ENCODE results near the gene RBM6. TPM values are rescaled to one million over a fixed set of nuclear protein-coding genes. Genes with fewer than 3 reads are reported as not detected.
A peak's percentile ranks its signal among the peaks of the same experiment; 100 is the strongest.

RBM6 gene
- total and polyA plus RNA-seq, 2 donors (not counting 1 experiment from before 2014, with no cell fraction given), result 40.1 to 46.1 TPM

DNA sequence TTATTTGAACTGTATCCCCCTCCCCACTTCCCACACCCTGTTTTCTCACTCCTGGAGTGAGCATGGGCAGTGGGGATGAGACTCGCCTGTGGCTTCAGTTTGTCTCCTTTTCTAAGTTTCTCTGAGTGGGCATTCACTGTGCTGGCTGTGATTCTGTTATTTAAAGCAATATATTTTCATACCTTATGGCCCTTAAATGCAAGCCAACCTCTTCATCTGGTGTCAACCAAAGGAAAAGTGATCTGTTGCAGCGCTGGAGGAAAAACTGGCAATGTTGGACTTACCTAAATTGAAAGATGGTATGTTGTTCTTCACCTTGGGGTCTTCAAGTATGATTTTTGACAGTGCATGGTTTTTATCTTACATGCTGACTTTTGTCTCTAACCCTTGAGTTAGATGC, 56.1 kb downstream of the RBM6 start:
- Histone ChIP-seq H4K20me1 (ENCODE audit: control insufficient read depth, extremely low read depth, insufficient read depth, low read length) (no peaks in the 10 kb centered on the region), H3K9me3 (ENCODE audit: control insufficient read depth, insufficient read depth, low read depth, low read length) (no peaks in the 10 kb centered on the region), H3K4me2 (ENCODE audit: extremely low read depth, insufficient read depth, low read length) (no peak overlapping the region), H3K27me3 (ENCODE audit: control insufficient read depth, insufficient read depth, low read length) (no peaks in the 10 kb centered on the region), H3K79me2 (ENCODE audit: control insufficient read depth, insufficient read depth, low read length) (peaks cover 2% of the 10 kb centered on the region), H2AFZ (ENCODE audit: low read length) (no peak overlapping the region), H3K36me3 (ENCODE audit: control insufficient read depth, insufficient read depth, low read length) (peaks cover 1% of the 10 kb centered on the region), H3K27ac (ENCODE audit: insufficient read depth, low read length) (no peak overlapping the region), H3K4me3 (replicated peaks in 1 of 4; ENCODE audit: control extremely low read depth in 1 of 4, insufficient read depth in 1 of 4, low read depth in 3 of 4, low read length in 4 of 4) (no peak overlapping the region), H3K9ac (ENCODE audit: insufficient read depth, low read length) (no peak overlapping the region), H3K4me1 (ENCODE audit: control insufficient read depth, extremely low read depth, insufficient read depth, low read length) (no peaks in the 10 kb centered on the region)
- TF ChIP-seq, protein P1, sequence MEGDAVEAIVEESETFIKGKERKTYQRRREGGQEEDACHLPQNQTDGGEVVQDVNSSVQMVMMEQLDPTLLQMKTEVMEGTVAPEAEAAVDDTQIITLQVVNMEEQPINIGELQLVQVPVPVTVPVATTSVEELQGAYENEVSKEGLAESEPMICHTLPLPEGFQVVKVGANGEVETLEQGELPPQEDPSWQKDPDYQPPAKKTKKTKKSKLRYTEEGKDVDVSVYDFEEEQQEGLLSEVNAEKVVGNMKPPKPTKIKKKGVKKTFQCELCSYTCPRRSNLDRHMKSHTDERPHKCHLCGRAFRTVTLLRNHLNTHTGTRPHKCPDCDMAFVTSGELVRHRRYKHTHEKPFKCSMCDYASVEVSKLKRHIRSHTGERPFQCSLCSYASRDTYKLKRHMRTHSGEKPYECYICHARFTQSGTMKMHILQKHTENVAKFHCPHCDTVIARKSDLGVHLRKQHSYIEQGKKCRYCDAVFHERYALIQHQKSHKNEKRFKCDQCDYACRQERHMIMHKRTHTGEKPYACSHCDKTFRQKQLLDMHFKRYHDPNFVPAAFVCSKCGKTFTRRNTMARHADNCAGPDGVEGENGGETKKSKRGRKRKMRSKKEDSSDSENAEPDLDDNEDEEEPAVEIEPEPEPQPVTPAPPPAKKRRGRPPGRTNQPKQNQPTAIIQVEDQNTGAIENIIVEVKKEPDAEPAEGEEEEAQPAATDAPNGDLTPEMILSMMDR (conservative IDR thresholded peaks at IDR 0.05 in 1 of 2, IDR thresholded peaks at IDR 0.05 in 1 of 2; ENCODE audit: low read depth in 1 of 2, low read length in 2 of 2), result no peak
- TF ChIP-seq EZH2 (IDR thresholded peaks at IDR 0.05; ENCODE audit: low read length, missing control alignments), result no peak
- DNase-seq (ENCODE audit: low read depth in 2 of 2), result no peak

DNA sequence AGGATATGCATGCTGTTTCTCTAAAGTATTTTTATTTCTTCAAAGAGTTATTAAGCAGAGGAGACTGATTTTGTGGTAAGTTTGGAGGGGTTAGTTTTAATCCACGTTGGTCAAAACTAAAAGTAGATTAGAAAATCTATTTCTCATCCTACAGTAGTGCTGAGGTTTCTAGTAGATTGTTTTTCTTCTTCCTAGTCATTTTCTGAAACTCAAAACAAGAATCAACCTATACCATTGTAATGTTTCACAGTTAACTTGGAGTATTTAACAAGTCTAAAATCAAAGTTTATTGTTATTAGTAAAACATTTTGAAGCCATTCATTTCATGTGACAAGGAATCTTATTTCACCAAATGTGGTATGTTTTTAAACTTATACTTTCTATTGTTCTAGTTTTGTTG, 57.9 kb downstream of the RBM6 start:
- no peak overlapping the region for H3K4me3 ChIP-seq (replicated peaks in 1 of 4; ENCODE audit: control extremely low read depth in 1 of 4, insufficient read depth in 1 of 4, low read depth in 3 of 4, low read length in 4 of 4)
- H3K4me2 ChIP-seq (ENCODE audit: extremely low read depth, insufficient read depth, low read length), result no peak overlapping the region
- H2AFZ ChIP-seq (ENCODE audit: low read length), result no peak overlapping the region
- no peak overlapping the region for H3K9ac ChIP-seq (ENCODE audit: insufficient read depth, low read length)
- no peak overlapping the region for H3K27ac ChIP-seq (ENCODE audit: insufficient read depth, low read length)
- no peak for DNase-seq (ENCODE audit: low read depth in 2 of 2)
- peaks cover 1% of the 10 kb centered on the region for H3K36me3 ChIP-seq (ENCODE audit: control insufficient read depth, insufficient read depth, low read length)
- TF ChIP-seq, protein P1 (conservative IDR thresholded peaks at IDR 0.05 in 1 of 2, IDR thresholded peaks at IDR 0.05 in 1 of 2; ENCODE audit: low read depth in 1 of 2, low read length in 2 of 2), result no peak
- TF ChIP-seq EZH2 (IDR thresholded peaks at IDR 0.05; ENCODE audit: low read length, missing control alignments), result no peak
- H3K79me2 ChIP-seq (ENCODE audit: control insufficient read depth, insufficient read depth, low read length), result no peaks in the 10 kb centered on the region
- no peaks in the 10 kb centered on the region for H4K20me1 ChIP-seq (ENCODE audit: control insufficient read depth, extremely low read depth, insufficient read depth, low read length)
- H3K27me3 ChIP-seq (ENCODE audit: control insufficient read depth, insufficient read depth, low read length), result no peaks in the 10 kb centered on the region
- no peaks in the 10 kb centered on the region for H3K4me1 ChIP-seq (ENCODE audit: control insufficient read depth, extremely low read depth, insufficient read depth, low read length)
- no peaks in the 10 kb centered on the region for H3K9me3 ChIP-seq (ENCODE audit: control insufficient read depth, insufficient read depth, low read depth, low read length)

DNA sequence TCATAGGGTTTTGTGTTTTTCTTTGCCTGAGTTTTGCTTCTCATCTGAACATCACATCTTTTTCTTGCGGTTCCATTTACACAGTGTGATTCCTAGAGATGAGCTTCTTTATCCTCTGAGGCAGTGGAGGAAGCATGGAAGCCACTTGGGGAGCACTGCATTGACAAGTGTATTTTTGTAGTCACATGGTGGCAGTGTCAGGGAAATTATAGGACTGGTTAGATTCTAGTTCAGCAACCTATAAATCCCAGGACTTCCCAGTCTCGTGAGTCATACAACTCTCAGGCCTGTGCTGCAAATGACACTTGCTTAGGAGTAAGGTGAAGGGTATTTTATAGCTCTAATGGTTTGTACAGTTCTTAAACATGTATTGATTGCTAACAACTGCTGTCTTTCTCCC, 58.4 kb downstream of the RBM6 start:
- no peak overlapping the region for H3K9ac ChIP-seq (ENCODE audit: insufficient read depth, low read length)

More for the DNA sequence above, 58.4 kb downstream of the RBM6 start:
- H3K4me1 ChIP-seq (ENCODE audit: control insufficient read depth, extremely low read depth, insufficient read depth, low read length), result no peaks in the 10 kb centered on the region
- no peak overlapping the region for H3K27ac ChIP-seq (ENCODE audit: insufficient read depth, low read length)
- H3K4me2 ChIP-seq (ENCODE audit: extremely low read depth, insufficient read depth, low read length), result no peak overlapping the region
- peak; percentile 29 to 55 for DNase-seq (ENCODE audit: low read depth in 2 of 2)
- H3K36me3 ChIP-seq (ENCODE audit: control insufficient read depth, insufficient read depth, low read length), result peaks cover 1% of the 10 kb centered on the region
- H3K9me3 ChIP-seq (ENCODE audit: control insufficient read depth, insufficient read depth, low read depth, low read length), result no peaks in the 10 kb centered on the region
- no peaks in the 10 kb centered on the region for H3K27me3 ChIP-seq (ENCODE audit: control insufficient read depth, insufficient read depth, low read length)
- H3K4me3 ChIP-seq (replicated peaks in 1 of 4; ENCODE audit: control extremely low read depth in 1 of 4, insufficient read depth in 1 of 4, low read depth in 3 of 4, low read length in 4 of 4), result no peak overlapping the region
- no peaks in the 10 kb centered on the region for H3K79me2 ChIP-seq (ENCODE audit: control insufficient read depth, insufficient read depth, low read length)
- TF ChIP-seq EZH2 (IDR thresholded peaks at IDR 0.05; ENCODE audit: low read length, missing control alignments), result no peak
- H4K20me1 ChIP-seq (ENCODE audit: control insufficient read depth, extremely low read depth, insufficient read depth, low read length), result no peaks in the 10 kb centered on the region
- H2AFZ ChIP-seq (ENCODE audit: low read length), result no peak overlapping the region

Data from fibroblast of lung (primary cell).